GM12872 (cell line): ENCODE results near the gene FAM120C.

ENCODE experiments used
- CTCF ChIP-seq: IDR thresholded peaks from 3 replicates; pipeline ENCODE4 v1.5.1; 2011; ENCODE audit warnings: low read depth, mild to moderate bottlenecking, low read length, moderate library complexity; ENCODE audit not compliant: insufficient read depth

The FAM120C gene

GRCh38 chrX:54116391-54116790, 66.7 kb downstream of the FAM120C start:
- TF ChIP-seq CTCF: no peak

- TF ChIP-seq CTCF: no peak
Measured at GRCh38 chrX:54093571-54093970, 89.5 kb downstream of the FAM120C start.

GRCh38 chrX:54093159-54093558, 89.9 kb downstream of the FAM120C start:
- TF ChIP-seq CTCF: no peak

- no peak for TF ChIP-seq CTCF
Measured at GRCh38 chrX:54090880-54091279, 92.2 kb downstream of the FAM120C start.

GRCh38 chrX:54089191-54089590, 93.9 kb downstream of the FAM120C start:
- no peak for TF ChIP-seq CTCF

- TF ChIP-seq CTCF: no peak
Measured at GRCh38 chrX:54087661-54088060, 95.4 kb downstream of the FAM120C start.

GRCh38 chrX:54085666-54086065, 97.4 kb downstream of the FAM120C start:
- no peak for TF ChIP-seq CTCF

GRCh38 chrX:54076903-54077302, 106.2 kb downstream of the FAM120C start:
- no peak for TF ChIP-seq CTCF
